ENCODE data around the gene CTIF. TPM values are rescaled to one million over a fixed set of nuclear protein-coding genes. Genes with fewer than 3 reads are reported as not detected.

Gene CTIF
- total RNA-seq, 1 donor from 2014 or later: 54.8 TPM

DNA sequence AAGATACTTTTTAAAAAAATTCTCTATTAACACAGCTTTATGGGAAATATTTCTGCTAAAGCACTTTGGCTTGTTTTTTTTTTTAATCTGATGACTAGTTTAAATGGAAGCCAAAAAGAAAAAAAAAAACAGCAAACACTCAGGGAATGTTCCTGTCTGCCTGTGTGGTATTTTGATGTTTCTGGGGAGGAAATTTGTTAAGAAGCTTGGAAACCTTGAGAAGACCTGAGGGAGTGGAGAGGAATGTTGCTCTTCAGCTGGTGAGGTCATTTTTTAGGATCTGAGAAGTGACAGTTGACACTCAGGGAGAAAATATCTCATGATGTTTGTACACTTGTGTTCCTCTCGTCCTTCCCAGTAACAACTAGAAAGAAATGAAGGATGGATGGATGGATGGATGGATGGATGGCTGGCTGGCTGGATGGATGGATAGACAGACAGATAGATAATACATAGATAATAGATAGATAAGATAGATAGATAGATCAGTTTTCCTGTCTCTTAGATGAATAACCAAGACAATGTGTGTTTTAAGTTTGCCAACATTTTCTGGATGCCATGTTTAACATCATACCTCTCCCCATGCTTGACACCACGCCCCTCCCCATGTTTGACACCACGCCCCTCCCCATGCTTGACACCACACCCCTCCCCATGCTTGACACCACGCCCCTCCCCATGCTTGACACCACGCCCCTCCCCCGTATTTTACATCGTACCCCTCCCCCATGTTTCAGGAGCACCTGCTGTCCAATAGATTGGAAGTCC, 84.8 kb downstream of the CTIF start:
- H3K27ac ChIP-seq: peak overlapping the region; percentile 46
- H3K4me3 ChIP-seq: no peak overlapping the region
- TF ChIP-seq, protein P1, sequence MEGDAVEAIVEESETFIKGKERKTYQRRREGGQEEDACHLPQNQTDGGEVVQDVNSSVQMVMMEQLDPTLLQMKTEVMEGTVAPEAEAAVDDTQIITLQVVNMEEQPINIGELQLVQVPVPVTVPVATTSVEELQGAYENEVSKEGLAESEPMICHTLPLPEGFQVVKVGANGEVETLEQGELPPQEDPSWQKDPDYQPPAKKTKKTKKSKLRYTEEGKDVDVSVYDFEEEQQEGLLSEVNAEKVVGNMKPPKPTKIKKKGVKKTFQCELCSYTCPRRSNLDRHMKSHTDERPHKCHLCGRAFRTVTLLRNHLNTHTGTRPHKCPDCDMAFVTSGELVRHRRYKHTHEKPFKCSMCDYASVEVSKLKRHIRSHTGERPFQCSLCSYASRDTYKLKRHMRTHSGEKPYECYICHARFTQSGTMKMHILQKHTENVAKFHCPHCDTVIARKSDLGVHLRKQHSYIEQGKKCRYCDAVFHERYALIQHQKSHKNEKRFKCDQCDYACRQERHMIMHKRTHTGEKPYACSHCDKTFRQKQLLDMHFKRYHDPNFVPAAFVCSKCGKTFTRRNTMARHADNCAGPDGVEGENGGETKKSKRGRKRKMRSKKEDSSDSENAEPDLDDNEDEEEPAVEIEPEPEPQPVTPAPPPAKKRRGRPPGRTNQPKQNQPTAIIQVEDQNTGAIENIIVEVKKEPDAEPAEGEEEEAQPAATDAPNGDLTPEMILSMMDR (IDR thresholded peaks at IDR 0.05): no peak
- ATAC-seq: peak; percentile 49 to 63
- H3K27me3 ChIP-seq (ENCODE audit: low read depth): no peaks in the 10 kb centered on the region
- H3K9me3 ChIP-seq: no peaks in the 10 kb centered on the region
- H3K36me3 ChIP-seq: peaks cover 16% of the 10 kb centered on the region
- intact Hi-C loops (cut with DNase I): no loop called here
- no peaks in the 10 kb centered on the region for H3K4me1 ChIP-seq
- no peak for DNase-seq

DNA sequence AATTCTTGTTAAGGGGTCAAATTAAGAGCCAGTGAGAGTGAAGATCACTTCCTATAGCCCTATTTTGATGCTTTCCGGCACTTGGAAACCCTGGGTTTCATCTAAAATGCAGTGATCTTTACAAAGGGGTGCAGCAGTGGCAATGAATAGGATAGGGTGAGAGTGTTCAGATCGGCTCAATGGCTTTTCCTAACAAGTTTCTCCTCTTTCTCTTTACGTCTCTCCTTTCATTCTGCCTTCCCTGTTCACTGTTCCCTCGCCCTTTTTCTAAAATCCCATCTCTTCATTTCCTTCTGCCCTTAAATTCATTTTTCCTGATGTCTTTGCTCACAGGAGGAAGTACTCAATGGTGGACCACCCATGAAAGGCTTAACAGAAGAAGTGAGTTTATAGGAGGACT, 86.0 kb downstream of the CTIF start:
- DNase-seq: no peak
- Histone ChIP-seq H3K27me3 (ENCODE audit: low read depth) (no peaks in the 10 kb centered on the region), H3K4me1 (no peaks in the 10 kb centered on the region), H3K9me3 (no peaks in the 10 kb centered on the region), H3K4me3 (no peak overlapping the region), H3K27ac (no peak overlapping the region), H3K36me3 (peaks cover 9% of the 10 kb centered on the region)
- intact Hi-C loops (cut with DNase I): no loop called here
- no peak for ATAC-seq
- TF ChIP-seq, protein P1 (IDR thresholded peaks at IDR 0.05): no peak

DNA sequence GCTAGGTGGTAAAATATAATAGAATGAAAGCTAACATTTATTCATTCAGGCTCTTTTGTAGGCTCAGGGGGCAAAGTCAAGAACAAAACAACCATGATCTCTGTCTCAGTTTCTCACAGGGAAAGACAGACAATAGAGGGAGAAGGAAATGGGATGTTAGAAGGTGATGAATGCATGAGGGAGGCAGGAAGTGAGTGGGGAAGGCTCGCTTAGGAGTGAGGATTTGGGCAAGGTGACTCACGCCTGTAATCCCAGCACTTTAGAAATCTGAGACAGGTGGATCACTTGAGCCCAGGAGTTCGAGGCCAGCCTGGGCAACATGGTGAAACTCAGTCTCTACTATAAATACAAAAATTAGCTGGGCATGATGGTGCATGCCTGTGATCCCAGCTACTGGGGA, 88.4 kb downstream of the CTIF start:
- DNase-seq: no peak
- intact Hi-C loops (cut with DNase I): no loop called here
- no peaks in the 10 kb centered on the region for H3K36me3 ChIP-seq
- ATAC-seq: no peak
- no peak overlapping the region for H3K27ac ChIP-seq
- H3K4me3 ChIP-seq: no peak overlapping the region
- H3K9me3 ChIP-seq: no peaks in the 10 kb centered on the region
- TF ChIP-seq, protein P1 (IDR thresholded peaks at IDR 0.05): no peak
- H3K4me1 ChIP-seq: no peaks in the 10 kb centered on the region
- no peaks in the 10 kb centered on the region for H3K27me3 ChIP-seq (ENCODE audit: low read depth)

DNA sequence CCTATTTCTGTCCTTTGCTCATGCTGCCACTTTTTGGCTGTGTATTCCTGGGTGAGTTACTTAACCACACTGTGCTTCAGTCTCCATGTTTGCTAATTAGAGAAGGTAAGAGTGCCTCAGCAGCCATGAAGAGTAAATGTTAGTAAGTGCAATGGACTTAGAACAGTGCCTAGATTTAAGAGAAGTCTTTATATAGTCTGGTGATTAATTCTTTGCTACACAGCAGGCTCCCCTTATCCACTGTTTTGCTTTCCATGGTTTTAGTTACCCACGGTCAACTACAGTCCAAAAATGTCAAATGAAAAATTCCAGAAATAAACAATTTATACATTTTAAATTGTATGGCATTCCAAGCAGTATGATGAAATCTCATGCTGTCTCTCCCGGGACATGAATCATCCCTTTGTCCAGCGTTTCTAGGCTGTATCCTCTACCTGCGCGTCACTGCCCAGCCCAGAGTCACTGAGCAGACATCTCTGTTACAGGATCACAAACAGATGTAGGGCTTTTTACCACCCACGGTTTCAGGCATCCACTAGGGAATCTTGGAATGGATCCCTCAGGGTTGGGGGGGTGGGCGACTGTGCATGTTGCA, 91.0 kb downstream of the CTIF start:
- Histone ChIP-seq H3K4me1 (no peaks in the 10 kb centered on the region), H3K27ac (no peak overlapping the region), H3K27me3 (ENCODE audit: low read depth) (no peaks in the 10 kb centered on the region), H3K36me3 (no peaks in the 10 kb centered on the region), H3K9me3 (no peaks in the 10 kb centered on the region), H3K4me3 (no peak overlapping the region)
- DNase-seq: no peak
- intact Hi-C loops (cut with DNase I): no loop called here
- TF ChIP-seq, protein P1 (IDR thresholded peaks at IDR 0.05): no peak
- no peak for ATAC-seq

DNA sequence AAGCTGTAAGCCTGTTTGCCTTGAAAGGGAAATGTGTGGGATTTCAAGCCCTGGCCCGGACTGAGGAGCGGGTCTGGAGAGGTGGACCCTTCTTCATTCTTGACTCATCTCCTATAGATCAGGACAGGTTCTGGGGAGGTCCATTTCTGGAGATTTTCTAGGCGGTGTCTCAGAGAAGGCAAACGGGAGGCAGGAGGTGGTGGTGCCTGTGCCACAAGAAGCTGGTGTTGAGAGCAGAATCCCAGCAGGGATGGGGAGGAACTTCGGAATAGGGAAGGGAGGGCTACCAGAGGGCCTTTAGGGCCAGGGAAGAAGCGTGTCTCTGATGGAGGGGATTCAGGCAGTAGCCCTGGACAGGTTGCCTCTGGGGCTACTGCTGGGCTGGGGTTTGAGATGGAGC, 93.0 kb downstream of the CTIF start:
- DNase-seq (no peak), ATAC-seq (no peak)
- TF ChIP-seq, protein P1 (IDR thresholded peaks at IDR 0.05): no peak
- no peaks in the 10 kb centered on the region for H3K27me3 ChIP-seq (ENCODE audit: low read depth)
- intact Hi-C loops (cut with DNase I): no loop called here
- no peaks in the 10 kb centered on the region for H3K9me3 ChIP-seq
- H3K27ac ChIP-seq: no peak overlapping the region
- no peak overlapping the region for H3K4me3 ChIP-seq
- no peaks in the 10 kb centered on the region for H3K4me1 ChIP-seq
- no peaks in the 10 kb centered on the region for H3K36me3 ChIP-seq
